Measurements from ENCODE around the gene TMEM181.
A peak's percentile ranks its signal among the peaks of the same experiment; 100 is the strongest.

TMEM181 gene

DNA sequence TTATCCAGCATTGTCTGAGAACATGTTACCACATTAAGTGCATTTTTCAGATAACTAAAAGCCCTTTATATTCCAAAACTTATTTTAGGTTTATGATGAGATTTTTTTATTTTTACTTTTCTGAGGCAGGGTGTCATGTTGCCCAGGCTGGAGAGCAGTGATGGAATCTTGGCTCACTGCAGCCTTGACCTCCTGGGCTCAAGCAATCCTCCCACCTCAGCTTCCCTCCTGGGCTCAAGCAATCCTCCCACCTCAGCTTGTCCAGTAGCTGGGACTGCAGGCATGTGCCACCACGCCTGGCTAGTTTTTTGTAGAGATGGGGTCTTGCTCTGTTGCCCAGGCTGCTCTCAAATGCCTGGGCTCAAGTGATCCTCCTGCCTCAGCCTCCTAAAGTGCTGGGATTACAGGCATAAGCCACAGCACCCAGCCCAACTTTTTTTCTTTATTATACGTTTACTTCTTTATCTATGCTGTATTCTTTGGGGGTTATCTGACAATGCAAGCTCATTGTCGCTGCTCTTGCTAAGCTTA lies 78.5 kb downstream of the TMEM181 start:
- no peak for DNase-seq (ENCODE audit: low read depth)
- TF ChIP-seq, protein P1, sequence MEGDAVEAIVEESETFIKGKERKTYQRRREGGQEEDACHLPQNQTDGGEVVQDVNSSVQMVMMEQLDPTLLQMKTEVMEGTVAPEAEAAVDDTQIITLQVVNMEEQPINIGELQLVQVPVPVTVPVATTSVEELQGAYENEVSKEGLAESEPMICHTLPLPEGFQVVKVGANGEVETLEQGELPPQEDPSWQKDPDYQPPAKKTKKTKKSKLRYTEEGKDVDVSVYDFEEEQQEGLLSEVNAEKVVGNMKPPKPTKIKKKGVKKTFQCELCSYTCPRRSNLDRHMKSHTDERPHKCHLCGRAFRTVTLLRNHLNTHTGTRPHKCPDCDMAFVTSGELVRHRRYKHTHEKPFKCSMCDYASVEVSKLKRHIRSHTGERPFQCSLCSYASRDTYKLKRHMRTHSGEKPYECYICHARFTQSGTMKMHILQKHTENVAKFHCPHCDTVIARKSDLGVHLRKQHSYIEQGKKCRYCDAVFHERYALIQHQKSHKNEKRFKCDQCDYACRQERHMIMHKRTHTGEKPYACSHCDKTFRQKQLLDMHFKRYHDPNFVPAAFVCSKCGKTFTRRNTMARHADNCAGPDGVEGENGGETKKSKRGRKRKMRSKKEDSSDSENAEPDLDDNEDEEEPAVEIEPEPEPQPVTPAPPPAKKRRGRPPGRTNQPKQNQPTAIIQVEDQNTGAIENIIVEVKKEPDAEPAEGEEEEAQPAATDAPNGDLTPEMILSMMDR (IDR thresholded peaks at IDR 0.05; ENCODE audit: control insufficient read depth, insufficient read depth, low read depth, low read length, missing control alignments) = no peak
- no peak overlapping the region for H3K4me3 ChIP-seq (ENCODE audit: control insufficient read depth, low read depth, low read length)

DNA sequence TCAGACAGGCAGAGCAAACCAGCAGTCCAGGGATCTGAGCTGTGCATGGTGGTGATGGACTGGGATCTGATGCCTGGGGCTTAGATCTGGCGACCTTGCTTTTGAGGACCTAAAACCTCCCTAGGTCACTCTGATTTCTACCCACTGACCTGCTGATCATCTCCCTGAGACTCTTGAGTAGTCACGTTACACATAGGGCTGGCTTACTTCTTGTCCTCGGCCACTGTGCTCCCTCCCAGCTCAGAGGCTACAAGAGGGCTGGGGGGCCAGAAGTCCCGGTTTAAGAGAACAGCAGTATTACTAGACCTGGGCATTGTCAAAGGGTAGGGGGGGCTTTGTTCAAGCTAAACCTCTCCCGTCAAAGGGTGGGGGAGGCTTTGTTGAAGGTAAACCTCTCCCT lies 79.2 kb downstream of the TMEM181 start:
- DNase-seq (ENCODE audit: low read depth) = no peak
- TF ChIP-seq, protein P1 (IDR thresholded peaks at IDR 0.05; ENCODE audit: control insufficient read depth, insufficient read depth, low read depth, low read length, missing control alignments) = no peak
- no peak overlapping the region for H3K4me3 ChIP-seq (ENCODE audit: control insufficient read depth, low read depth, low read length)

DNA sequence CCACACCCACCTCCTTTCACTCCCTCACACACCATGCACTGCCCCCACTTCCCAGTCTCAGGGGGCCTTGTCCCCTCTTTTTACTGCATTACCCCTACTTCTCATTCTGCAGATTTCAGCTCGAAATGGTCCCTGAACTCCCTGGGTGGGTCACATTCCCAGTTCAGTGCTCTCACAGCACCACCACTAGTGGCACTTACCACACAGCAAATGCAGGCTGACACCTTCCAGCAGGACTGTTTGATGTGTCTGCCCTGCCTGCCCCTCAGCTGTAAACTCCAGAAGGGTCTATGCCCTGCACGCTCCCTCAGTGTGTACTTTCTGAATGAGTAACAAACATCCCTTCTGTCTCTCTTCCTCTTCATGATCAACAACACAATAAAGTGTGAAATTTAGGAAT lies 80.6 kb downstream of the TMEM181 start:
- no peak for DNase-seq (ENCODE audit: low read depth)
- TF ChIP-seq, protein P1 (IDR thresholded peaks at IDR 0.05; ENCODE audit: control insufficient read depth, insufficient read depth, low read depth, low read length, missing control alignments) = no peak
- H3K4me3 ChIP-seq (ENCODE audit: control insufficient read depth, low read depth, low read length) = no peak overlapping the region

DNA sequence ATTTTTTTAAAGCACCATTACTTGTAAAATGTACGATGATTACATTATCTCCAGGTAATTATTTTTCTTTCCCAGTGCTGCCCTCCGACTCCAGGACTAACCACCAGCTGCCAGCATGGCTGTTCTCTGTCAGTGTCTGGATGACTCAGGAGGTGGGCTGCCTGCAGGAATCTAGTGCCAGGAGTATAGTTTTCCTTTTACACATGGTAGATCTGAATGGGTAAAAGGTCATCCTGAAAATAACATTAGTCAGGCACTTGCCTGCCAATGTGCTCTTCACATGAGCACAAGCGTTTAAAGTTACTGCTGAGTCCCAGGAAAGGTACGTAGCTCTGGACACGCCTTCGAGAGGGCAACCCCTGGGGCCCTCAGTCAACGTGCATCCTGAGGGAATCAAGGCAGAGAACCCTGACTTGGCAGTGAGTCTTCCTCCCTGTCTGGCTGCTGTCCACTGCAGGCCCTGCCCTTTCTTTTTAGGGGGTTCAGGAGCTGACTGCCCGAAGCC lies 82.3 kb downstream of the TMEM181 start:
- no peak for DNase-seq (ENCODE audit: low read depth)
- no peak overlapping the region for H3K4me3 ChIP-seq (ENCODE audit: control insufficient read depth, low read depth, low read length)
- TF ChIP-seq, protein P1 (IDR thresholded peaks at IDR 0.05; ENCODE audit: control insufficient read depth, insufficient read depth, low read depth, low read length, missing control alignments) = no peak

DNA sequence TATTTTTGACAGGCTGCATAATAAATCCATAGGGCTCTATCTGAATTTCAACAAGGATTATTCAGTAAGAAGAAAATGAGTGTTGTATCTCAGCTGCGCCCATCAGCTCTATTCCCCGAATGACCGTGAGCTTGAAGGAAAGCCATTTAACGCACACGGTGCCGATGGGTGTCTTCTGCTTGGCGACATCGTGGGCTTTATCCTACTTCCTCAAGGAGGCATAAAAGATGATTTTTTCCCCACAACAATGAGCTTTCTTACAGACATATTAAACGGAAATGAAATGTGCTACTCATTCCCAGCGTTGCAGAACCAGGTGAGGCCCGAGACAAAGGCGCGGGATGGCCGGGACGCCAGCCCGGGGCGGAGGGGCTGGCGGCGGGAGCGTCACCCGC lies 83.9 kb downstream of the TMEM181 start:
- H3K4me3 ChIP-seq (ENCODE audit: control insufficient read depth, low read depth, low read length) = peak overlapping the region; percentile 53
- TF ChIP-seq, protein P1 (IDR thresholded peaks at IDR 0.05; ENCODE audit: control insufficient read depth, insufficient read depth, low read depth, low read length, missing control alignments) = no peak
- DNase-seq (ENCODE audit: low read depth) = no peak

DNA sequence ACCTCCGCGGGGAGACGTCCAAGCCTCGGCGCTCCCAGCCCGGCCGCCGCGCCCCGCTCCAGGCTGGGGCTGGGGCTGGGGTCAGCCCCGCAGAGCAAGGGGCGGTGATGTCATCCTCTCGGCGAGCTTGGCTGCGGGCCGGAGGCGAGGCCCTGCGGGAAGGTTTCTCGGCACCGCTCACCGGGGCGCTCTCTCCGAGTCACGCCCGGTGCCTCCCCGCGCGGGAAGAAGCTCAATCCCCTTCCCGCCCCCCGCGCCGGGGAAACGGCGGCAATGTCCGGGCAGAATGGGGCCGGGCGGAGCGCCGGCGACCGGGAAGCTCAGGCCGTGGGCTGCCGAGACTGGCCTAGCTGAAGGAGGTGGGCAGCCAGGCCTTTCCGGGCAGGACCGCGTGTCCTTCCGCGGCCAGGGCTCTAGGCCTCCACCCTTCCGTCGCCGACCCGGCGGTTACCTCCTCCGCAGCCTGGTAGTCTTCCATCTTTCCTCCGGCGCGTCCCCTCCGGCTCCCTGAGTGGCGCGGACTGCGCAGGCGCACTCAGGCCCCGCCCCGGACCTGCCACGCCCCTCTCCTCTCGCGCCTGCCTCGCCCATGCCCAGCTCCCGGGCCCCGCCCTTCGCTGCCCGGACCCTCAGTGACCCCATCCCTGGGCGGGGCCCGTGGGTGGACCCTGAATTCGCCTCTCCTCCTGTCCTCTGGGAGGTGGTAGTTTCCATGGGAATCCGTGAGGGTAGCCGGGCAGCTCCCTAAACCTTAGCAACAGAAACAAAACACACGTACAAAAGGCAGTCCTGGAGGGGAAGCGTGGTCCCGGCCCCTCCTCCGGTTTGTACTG lies 84.6 kb downstream of the TMEM181 start, which contains the start of gene DYNLT1:
DYNLT1 (minus strand) TSS at position 513 of the 833 bp plus-strand sequence; CDS start at position 478, 35 bp downstream.
- no peak for DNase-seq (ENCODE audit: low read depth)
- TF ChIP-seq, protein P1 (IDR thresholded peaks at IDR 0.05; ENCODE audit: control insufficient read depth, insufficient read depth, low read depth, low read length, missing control alignments) = no peak
- peak within 1 kb of the TSS; percentile 53 for H3K4me3 ChIP-seq (ENCODE audit: control insufficient read depth, low read depth, low read length)
